HG03135 (cell line): ENCODE data around the gene GARIN3.

ENCODE experiments used
- ATAC-seq: cut with Tn5 transposase; IDR thresholded peaks from one replicate; pipeline ENCODE4 v1.9.1; 2021; ENCODE audit warnings: mild to moderate bottlenecking, moderate library complexity; ENCODE audit not compliant: unreplicated experiment

GARIN3 gene

DNA sequence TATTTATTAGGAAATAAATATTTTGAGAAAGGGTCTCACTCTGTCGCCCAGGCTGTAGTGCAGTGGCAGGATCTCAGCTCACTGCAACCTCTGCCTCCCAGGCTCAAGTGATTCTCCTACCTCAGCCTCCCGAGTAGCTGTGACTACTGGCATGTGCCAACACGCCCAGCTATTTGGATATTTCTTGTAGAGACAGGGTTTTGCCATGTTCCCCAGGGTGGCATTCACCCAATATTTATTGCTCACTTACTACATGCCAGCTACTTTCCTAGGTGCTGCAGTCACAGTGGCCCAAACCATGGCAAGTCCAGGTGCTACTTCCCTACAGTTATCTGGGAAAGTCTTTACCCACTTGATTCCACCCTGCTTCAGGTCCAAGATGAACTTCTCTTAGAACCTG is 15.1 kb downstream of the GARIN3 start:
- no peak for ATAC-seq

- no peak for ATAC-seq
These were observed 17.1 kb downstream of the GARIN3 start for GRCh38 chr5:157148734-157149615.

DNA sequence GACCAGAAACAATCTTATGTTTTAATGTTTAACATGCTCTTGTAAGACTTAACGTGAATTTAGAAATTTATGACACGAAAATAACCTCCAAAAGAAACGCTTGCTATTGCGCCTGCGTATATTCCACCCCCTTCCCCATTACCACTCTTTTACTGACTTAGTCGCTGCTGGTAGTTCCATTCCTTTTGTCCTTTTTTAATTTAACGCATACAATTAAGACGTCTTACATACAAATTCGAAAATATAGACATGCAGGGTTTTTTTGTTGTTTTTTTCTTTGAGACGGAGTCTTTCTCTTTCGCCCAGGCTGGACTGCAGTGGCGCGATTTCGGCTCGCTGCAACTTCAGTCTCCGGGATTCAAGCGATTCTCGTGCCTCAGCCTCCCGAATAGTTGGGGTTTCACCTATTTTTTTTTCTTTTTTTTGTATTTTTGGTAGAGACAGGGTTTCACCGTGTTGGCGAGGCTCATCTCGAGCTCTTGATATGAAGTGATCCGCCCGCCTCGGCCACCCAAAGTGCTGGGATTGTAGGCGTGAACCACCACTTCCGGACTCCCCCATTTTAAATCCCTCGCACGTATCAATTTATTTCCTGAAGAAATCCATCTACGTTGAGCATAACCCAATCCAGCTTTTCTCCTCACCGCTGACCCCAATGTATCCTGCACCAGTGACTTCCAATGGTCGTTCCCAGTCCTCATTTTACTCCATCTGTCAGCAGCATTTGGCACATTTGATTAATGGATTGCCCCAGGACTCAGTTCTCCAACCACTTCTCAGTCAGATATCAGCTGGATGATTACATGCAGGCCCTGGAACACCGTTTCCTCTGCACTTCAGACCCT is 22.7 kb downstream of the GARIN3 start:
- peak; percentile 36 for ATAC-seq

DNA sequence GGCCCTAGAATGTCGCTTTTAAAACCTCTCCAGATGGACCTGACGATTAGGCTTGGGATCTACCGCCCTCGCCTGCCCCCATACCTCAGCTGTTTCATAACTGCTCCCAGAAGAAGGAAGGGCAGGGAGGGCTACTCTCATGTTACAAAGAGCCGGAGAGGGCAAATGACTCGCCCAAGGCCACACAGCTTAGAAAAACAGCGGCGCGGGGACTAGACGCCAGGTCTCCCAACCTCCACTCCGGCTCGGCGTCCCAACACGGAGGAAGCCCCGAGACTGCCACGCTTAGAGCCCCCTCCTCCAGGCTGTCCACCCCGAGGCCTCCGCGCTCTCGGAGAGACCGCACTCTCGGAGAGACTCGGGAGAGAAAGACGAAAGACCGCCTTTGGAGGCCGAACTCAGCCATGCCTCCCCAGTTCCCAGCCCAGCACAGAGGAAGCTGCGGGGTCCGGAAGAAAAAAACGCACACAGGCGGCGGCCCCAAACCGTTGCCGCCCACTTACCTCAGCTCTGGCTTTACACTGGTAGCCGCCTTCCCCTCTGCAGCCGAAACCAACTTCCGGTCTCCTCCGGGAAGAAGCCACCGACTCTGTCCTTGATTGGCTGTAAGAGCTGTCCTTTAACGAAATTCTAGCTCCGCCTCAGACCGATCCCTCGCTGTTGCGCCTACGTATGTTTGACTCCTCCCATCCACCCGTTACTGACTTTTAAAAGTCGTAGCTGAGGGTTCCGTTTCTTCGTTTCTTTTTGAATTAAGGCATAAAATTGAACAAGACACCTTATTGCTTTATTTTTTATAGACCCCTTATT is 23.5 kb downstream of the GARIN3 start, which contains the start of gene MED7:
Gene MED7 (minus strand): TSS at position 549 of the 810 bp plus-strand sequence. CDS start 3,434 bp downstream, outside the sequence.
- ATAC-seq = peak; percentile 100

- ATAC-seq = no peak
These were observed 28.4 kb downstream of the GARIN3 start for GRCh38 chr5:157137691-157138090.

DNA sequence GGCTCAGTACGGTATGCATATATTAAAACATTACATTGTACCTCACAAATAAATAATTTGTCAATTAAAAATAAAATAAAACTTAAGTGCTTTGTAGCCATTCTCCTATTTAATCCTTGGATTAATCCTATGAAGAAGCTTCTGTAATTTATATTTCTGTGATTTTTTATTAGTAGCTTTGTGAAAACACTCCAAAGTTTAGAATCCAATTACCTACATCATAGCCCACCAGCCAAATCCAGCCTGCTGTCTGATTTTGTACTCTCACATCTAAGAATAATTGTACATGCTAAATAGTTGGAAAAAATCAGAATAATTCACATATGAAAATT is 33.8 kb downstream of the GARIN3 start:
- ATAC-seq = no peak

- no peak for ATAC-seq
These were observed 35.1 kb downstream of the GARIN3 start for GRCh38 chr5:157130925-157131324.

- ATAC-seq = no peak
These were observed 44.4 kb downstream of the GARIN3 start for GRCh38 chr5:157121709-157122108.

- ATAC-seq = no peak
These were observed 46.0 kb downstream of the GARIN3 start for GRCh38 chr5:157120102-157120501.

- ATAC-seq = no peak
These were observed 49.5 kb downstream of the GARIN3 start for GRCh38 chr5:157116483-157116954.

- no peak for ATAC-seq
These were observed 50.6 kb downstream of the GARIN3 start for GRCh38 chr5:157115502-157115901.

- no peak for ATAC-seq
These were observed 51.1 kb downstream of the GARIN3 start for GRCh38 chr5:157115012-157115411.

GRCh38 chr5:157113002-157113401 is 53.1 kb downstream of the GARIN3 start:
- no peak for ATAC-seq
